GM18873 (cell line): ENCODE results near the gene GNAT1.

ENCODE experiments used
- ATAC-seq: cut with Tn5 transposase; IDR thresholded peaks from one replicate; pipeline ENCODE4 v1.9.1; 2021; ENCODE audit warnings: mild to moderate bottlenecking, moderate library complexity, moderate number of reproducible peaks; ENCODE audit not compliant: unreplicated experiment, low FRiP score

Gene GNAT1

GRCh38 chr3:50162034-50162883 lies 29.2 kb upstream of the GNAT1 start:
- ATAC-seq: no peak

- ATAC-seq: no peak
Measured at GRCh38 chr3:50163572-50164455, 27.6 kb upstream of the GNAT1 start.

- no peak for ATAC-seq
Measured at GRCh38 chr3:50164481-50164880, 26.9 kb upstream of the GNAT1 start.

- ATAC-seq: no peak
Measured at GRCh38 chr3:50164984-50165909, 26.2 kb upstream of the GNAT1 start.

- ATAC-seq: no peak
Measured at GRCh38 chr3:50165910-50166538, 25.4 kb upstream of the GNAT1 start.

GRCh38 chr3:50166620-50167019 lies 24.8 kb upstream of the GNAT1 start:
- no peak for ATAC-seq

- no peak for ATAC-seq
Measured at GRCh38 chr3:50167069-50167840, 24.2 kb upstream of the GNAT1 start.

- no peak for ATAC-seq
Measured at GRCh38 chr3:50167841-50168209, 23.6 kb upstream of the GNAT1 start.

- no peak for ATAC-seq
Measured at GRCh38 chr3:50168388-50168787, 23.0 kb upstream of the GNAT1 start.

- no peak for ATAC-seq
Measured at GRCh38 chr3:50168791-50169190, 22.6 kb upstream of the GNAT1 start.

- ATAC-seq: no peak
Measured at GRCh38 chr3:50169232-50169832, 22.1 kb upstream of the GNAT1 start.

- ATAC-seq: no peak
Measured at GRCh38 chr3:50169858-50170257, 21.6 kb upstream of the GNAT1 start.

GRCh38 chr3:50170689-50171088 lies 20.7 kb upstream of the GNAT1 start:
- no peak for ATAC-seq

GRCh38 chr3:50171540-50172301 lies 19.7 kb upstream of the GNAT1 start:
- ATAC-seq: no peak

GRCh38 chr3:50172626-50173220 lies 18.7 kb upstream of the GNAT1 start:
- no peak for ATAC-seq

- ATAC-seq: no peak
Measured at GRCh38 chr3:50173685-50174516, 17.5 kb upstream of the GNAT1 start.

- ATAC-seq: no peak
Measured at GRCh38 chr3:50174517-50174895, 16.9 kb upstream of the GNAT1 start.
